Dermis microvascular lymphatic vessel endothelial cell (primary cell): ENCODE data around the gene ARHGAP5. TPM values are rescaled to one million over a fixed set of nuclear protein-coding genes. Genes with fewer than 3 reads are reported as not detected.

Experiments used
- DNase-seq, 2 donors: peaks; one replicate each; pipeline versions ENCODE4 v3.0.0 to v3.0.0-alpha.2; 2010; ENCODE audit warnings: low read depth in 2 of 2
- total RNA-seq: library from RNA; depleted of rRNA; stranded (reverse); fragments of >200 nt; gene quantifications from 2 replicates; pipeline ENCODE4 v1.2.1, GENCODE V29; 2014

Gene ARHGAP5
- 24.5 and 27.8 TPM in 2 replicates for total RNA-seq

GRCh38 chr14:32077081-32078022 lies at the start of gene ARHGAP5:
Gene ARHGAP5 (plus strand): TSS chr14:32077304. CDS start chr14:32090670, 13,366 bp downstream.
- peak; percentile 4 to 56 for DNase-seq

- DNase-seq, result no peak
Observed at GRCh38 chr14:32028599-32028998, 48.5 kb upstream of the ARHGAP5 start.

GRCh38 chr14:32033543-32033942 lies 43.6 kb upstream of the ARHGAP5 start:
- DNase-seq, result no peak

GRCh38 chr14:32038876-32039275 lies 38.2 kb upstream of the ARHGAP5 start:
- DNase-seq, result no peak

- no peak for DNase-seq
Observed at GRCh38 chr14:32039401-32040030, 37.6 kb upstream of the ARHGAP5 start.

- no peak for DNase-seq
Observed at GRCh38 chr14:32043624-32044023, 33.5 kb upstream of the ARHGAP5 start.

- no peak for DNase-seq
Observed at GRCh38 chr14:32044454-32044853, 32.6 kb upstream of the ARHGAP5 start.

- DNase-seq, result no peak
Observed at GRCh38 chr14:32047791-32048190, 29.3 kb upstream of the ARHGAP5 start.

- DNase-seq, result no peak
Observed at GRCh38 chr14:32049361-32050088, 27.6 kb upstream of the ARHGAP5 start.

GRCh38 chr14:32050878-32051277 lies 26.2 kb upstream of the ARHGAP5 start:
- DNase-seq, result no peak

- DNase-seq, result no peak
Observed at GRCh38 chr14:32054536-32054935, 22.6 kb upstream of the ARHGAP5 start.

- no peak for DNase-seq
Observed at GRCh38 chr14:32055175-32055574, 21.9 kb upstream of the ARHGAP5 start.

- no peak for DNase-seq
Observed at GRCh38 chr14:32059702-32060101, 17.4 kb upstream of the ARHGAP5 start.

GRCh38 chr14:32064931-32065330 lies 12.2 kb upstream of the ARHGAP5 start:
- DNase-seq, result no peak

- no peak for DNase-seq
Observed at GRCh38 chr14:32068708-32069107, 8.4 kb upstream of the ARHGAP5 start.

GRCh38 chr14:32070282-32070681 lies 6.8 kb upstream of the ARHGAP5 start:
- no peak for DNase-seq

- no peak for DNase-seq
Observed at GRCh38 chr14:32072676-32073075, 4.4 kb upstream of the ARHGAP5 start.

- DNase-seq, result peak; percentile 77 to 82
Observed at GRCh38 chr14:32073537-32074189, 3.4 kb upstream of the ARHGAP5 start.

- DNase-seq, result no peak
Observed at GRCh38 chr14:32074887-32075572, 2.1 kb upstream of the ARHGAP5 start.

- peak in 1 of 2 donors; percentile 12 for DNase-seq
Observed at GRCh38 chr14:32075672-32076277, 1.3 kb upstream of the ARHGAP5 start.
